Measurements from ENCODE around the gene CRTC3.

- no peak for TF ChIP-seq CTCF (IDR thresholded peaks at IDR 0.05; ENCODE audit: low read depth, low read length)
- TF ChIP-seq MAX (IDR thresholded peaks at IDR 0.05; ENCODE audit: low read depth, low read length) = no peak
Measured at GRCh38 chr15:90493647-90494046, 36.1 kb upstream of the CRTC3 start.

Data from NB4 (cell line).